Raji (cell line): ENCODE results near the gene BRD3.

Experiments
- POLR2A ChIP-seq: IDR thresholded peaks from 2 replicates; pipeline ENCODE4 v1.6.1; 2011; ENCODE audit warnings: low read depth, low read length, control low read depth; ENCODE audit not compliant: insufficient read depth

Gene BRD3

DNA sequence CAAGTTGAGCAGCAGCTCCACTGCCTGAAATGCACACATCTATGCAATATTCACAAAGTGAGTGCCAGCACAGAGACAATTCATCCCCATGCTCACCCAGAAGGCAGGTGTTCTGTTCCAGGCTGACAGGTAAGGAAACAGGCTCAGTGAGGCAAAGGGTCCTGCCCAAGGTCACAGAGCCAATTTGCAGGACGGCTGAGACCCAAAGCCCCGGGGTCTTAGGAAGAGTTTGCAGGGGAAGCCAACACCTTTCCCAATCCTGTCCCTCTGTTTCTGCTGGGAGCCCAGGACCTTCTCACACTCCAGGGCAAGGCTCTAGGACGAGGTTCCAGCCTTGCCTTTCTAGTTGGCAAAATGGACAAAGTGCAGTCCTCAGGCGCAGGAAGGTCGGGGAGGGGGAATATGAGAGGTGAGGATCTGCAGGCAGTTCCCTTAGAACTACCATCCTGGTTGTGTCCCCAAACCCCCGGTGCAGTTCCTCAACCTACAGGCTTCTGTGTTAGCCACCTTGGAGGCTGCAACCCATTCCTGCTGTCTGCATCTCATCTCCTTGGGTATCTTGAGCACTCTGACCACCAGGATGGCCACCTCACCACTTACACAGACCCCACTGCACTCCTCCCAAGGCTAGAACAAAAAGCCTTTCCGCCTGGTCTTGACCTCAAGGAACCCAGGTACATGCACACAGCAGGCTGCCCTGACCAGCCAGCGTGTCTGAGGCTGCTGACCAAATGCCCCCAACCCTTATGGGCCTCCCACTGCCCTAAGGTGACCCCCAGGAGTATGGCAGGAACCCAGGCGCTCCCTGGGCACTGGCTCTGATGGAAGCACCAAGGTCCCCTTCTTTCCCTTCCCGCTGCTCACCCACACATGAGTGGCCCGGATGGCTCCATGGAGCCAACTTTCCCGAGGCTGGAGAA is 1.9 kb upstream of the BRD3 start:
- no peak for TF ChIP-seq POLR2A

DNA sequence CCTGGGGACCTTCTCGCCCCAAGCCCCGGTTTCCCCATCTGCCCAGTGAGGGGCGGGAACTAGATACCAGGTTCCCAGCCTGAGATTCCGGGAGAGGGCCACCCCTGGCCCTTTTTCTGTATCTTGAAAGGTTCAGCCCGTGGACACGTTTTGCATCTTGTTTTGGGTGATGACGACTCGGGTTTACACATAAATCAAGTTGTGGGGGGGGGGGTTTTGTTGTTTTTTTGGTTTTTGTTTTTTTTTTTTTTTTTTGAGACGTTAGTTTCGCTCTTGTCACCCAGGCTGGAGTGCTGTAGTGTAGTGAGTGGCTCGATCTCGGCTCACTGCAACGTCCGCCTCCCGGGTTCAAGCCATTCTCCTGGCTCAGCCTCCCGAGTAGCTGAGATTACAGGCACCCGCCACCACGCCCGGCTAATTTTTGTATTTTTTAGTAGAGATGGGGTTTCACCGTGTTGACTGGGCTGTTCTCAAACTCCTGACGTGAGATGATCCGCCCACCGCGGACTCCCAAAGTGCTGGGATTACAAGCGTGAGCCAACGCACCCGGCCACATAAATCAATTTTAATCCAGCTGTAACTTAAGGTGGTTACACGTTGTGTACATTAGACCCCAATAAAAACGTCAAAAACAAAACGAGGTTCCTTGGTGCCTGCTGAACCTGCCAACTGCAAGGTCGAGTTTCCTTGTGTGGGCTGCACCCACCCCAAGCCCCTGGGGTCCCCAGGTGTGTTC is 1.1 kb upstream of the BRD3 start:
- no peak for TF ChIP-seq POLR2A

DNA sequence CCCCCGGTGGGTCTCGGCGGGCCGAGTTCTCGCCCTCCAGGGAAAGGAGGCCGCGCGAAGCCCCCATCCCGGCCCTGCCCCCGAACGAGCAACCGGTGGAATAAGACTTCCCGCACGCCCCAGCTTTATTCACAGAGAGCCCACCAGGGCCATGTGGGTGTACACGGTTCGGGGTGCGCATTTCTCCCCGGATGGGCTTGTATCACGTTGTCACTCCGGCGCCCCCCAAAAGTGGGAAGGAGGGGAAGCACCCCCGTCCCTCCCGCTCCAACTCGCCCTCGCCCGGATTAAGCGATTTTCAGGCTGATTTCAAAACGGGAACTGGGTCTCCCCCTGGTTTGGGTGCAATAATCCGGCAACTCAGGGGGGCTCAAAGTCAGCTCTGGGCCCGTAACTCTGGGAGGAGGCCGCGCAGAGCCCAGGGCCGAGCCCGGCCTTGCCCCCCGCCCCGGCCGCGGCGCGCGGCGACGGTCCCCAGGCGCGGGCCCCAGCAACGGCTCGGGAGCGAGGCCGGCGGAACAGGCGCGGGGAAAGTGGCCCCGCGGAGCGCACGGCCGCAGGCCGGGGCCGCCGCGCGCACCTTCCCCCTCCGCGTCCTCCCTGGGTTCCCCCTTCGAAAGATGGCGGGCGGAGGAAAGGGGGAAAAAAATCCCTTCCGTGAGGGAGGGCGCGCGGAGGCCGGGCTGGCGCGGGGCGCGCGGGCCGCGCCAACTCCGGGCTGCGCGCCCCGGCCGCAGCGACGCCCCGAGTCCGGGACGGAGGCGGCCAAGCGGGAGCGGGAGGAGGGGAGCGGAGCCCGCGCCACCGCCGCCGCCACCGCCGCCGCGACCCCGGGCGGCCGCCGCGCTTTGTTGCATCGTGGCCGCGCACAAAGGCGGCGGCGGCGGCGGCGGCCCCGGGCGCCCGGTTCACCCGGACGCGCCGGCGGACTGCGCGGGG is 644 bp downstream of the BRD3 start:
- TF ChIP-seq POLR2A: peak; percentile 11; the same call in 1 of the 2 replicates

DNA sequence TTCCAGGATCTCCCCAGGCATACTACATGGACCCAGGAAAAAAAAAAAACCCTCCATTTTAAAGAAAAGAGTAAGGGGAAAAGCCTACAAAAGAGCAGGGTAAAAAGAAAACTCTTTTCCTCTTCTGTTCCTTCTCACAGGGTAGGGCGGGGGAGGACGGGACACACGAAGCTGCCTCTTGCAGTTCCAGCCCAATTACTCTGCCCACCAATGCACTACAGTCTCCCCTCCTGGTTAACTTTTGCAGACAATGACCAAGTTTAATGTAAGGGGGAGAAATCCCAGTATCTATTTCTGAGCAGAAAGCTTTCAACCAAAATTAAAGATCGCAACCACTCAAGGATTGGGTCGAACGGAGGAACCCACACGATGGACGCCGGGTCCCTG is 1.3 kb downstream of the BRD3 start:
- 0 out of 2 replicates have a peak, but pooled peaks have one; percentile 10 for TF ChIP-seq POLR2A

DNA sequence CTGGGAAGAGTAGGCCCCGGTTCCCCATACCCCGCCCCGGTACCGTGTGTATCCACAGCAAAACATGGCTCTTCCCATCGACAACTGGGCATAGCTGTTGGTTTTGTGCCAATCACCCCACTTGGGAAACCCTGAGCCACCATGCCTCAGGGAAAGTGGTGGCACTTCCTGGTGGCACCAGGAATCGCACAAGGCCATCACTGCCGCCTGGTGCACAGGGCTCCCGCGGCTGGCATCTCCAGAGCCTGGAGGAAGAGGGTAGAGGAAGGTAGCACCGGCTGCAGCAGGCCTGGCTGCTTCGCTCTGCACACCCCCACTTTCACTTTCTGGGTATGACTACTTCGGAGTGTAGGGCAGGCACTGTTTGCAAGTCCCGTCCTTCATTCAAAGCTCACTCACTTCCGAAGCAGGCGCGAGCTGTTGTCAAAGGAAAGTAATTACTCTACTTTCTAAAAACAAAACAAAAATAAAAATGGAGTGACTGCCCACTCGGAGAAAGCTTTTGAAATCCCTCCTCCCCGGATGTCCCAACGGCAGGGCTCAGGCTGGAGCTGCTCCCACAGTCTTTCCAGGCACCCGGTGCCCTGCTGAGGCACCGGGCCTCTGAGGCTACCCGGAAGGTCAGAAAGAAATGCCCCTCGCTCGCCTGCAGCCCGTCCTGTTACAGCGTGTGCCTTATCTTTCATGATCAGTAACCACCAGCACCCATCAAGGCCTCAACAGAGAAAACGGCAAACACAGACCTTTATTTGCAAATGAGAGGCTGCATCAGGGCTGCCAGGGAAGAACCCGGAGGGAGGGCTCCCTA is 2.0 kb downstream of the BRD3 start:
- peak; percentile 21; the same call in 1 of the 2 replicates for TF ChIP-seq POLR2A

DNA sequence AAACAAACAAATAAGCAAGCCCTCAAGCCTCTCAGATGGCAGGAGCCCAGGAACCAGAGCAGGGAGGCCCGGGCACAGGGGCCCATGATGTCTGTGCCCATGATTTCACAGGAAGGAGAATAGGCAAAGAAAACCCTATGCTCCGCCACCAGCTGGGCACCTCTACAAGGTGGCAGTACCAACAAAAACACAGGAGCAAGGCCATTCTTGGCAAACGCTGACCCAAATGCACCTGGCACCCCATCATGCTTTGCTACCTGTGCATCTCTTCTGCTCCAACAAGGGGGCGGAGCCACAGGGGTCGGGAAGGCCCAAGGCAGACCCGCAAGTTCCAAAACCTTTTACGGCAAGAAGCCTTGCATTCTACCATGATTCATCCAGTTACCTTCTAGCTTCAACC is 3.1 kb downstream of the BRD3 start:
- no peak for TF ChIP-seq POLR2A

DNA sequence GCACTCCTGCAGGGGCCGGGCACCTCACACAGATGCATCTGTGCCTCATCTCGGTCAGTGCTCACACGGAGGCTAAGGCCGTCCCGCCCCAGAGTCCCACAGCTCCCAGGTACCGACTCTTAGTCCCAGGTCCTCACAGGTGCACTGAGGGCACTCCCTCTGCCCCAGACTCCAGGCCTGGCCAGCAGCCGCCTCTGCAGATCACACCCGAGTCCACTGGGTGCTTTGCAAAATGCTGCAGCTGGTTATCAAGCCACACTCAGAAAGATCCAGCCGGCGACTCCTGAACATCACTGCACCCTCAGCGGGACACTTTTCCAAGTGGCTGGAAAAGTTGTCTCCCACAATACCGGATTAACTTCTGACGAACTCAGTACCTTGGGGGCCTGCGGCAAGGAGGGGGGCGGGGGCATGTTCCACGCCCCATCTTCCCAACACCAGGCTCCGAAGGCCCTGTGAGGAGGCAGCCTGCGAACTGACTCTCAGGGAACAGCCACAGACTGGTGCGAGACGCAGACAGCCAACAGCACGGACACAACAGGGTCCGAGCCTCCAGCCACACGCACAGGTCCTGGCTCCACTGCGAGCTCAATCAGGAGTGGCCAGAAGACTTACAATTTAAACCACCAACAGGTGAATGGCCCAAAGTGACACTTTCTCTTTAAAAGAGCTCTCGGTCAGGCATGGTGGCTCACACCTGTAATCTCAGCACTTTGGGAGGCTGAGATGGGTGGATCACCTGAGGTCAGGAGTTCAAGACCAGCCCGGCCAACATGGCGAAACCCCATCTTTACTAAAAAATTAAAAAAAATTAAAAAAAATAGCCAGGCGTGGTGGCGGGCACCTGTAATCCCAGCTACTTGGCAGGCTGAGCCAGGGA is 4.0 kb downstream of the BRD3 start:
- no peak for TF ChIP-seq POLR2A

DNA sequence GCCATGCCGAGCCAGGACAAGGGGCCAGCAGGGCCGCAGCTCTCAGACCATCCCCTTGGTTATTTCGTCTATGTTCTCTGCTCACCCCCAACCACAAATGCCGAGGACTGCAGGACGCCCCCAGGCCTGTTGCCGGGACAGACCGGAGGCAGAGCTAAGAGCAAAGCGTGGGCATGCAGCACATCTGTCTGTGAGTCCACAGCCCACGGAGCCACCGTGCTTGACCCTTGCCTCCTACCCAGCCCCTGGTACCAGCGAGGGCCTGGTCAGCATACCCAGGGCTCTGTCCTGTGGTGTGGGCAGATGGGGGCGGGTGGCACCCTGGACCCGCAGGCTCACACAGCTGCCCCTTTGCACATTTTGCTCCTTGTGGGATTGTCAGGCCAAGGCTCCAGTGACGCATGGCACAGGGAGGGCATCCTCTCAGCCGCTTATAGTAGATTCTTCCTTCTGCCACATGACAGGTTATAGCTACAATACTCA is 4.7 kb downstream of the BRD3 start:
- no peak for TF ChIP-seq POLR2A

DNA sequence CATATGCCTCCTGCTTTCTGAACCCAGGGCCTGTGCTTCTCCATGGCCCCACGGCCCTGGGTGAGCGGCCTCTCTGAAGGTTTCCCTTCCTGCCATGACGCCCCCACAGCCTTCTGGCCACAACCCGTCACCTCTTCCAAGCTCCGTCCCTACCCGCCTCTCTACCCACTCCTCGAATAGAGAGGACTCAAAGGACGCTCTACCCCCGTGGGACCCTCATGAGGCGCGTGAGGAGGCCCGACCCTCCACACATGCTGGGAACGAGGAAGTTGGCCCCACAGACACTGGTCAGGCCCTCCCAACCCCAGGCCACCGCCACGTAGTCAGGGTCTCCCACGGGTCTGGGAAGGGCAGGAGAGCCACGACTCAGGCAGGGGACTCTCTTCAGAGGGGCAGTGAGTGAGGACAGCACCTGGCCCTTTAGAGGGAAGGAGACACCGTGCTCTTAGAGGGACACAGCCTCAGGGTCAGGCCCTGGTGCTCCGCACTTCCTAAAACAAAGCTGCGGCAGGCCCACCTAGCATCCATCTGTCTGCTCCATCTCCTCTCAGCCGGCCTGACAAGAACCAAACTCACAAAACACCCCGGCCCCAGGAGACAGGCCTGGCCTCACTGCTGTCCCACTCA is 5.3 kb downstream of the BRD3 start:
- no peak for TF ChIP-seq POLR2A

DNA sequence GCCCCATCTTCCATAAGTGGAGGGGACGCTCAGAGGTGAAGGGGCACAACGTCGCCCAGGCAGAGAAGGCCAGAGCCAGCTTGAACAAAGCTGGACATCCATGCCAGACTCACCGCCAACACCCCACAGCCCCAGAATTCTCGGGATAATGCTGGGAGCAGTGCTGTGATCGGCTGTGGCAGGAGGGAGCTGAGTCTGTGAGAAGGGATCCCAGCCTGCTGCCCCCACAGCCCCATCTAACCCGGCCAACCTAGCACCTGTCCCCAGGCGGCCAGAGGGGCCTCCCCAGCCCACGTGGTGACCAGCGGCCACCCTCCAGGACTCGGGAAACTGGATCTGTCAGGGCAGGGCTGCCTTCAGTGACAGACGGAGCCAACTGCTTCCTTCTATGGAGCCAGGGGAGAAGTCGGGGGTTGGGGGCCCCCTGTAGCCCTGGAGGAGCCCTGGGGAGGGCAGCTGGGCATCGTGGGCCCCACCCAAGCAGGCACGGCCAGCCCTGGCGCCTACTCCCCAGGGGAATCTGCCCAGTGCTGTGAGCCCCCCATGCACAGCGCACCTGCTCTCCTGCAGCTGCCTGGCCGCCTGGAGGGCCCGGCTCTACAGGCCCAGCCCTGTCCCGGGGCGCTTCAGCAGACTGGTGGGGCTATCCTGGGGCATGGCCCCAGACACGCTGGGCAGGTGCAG is 6.0 kb downstream of the BRD3 start:
- no peak for TF ChIP-seq POLR2A

DNA sequence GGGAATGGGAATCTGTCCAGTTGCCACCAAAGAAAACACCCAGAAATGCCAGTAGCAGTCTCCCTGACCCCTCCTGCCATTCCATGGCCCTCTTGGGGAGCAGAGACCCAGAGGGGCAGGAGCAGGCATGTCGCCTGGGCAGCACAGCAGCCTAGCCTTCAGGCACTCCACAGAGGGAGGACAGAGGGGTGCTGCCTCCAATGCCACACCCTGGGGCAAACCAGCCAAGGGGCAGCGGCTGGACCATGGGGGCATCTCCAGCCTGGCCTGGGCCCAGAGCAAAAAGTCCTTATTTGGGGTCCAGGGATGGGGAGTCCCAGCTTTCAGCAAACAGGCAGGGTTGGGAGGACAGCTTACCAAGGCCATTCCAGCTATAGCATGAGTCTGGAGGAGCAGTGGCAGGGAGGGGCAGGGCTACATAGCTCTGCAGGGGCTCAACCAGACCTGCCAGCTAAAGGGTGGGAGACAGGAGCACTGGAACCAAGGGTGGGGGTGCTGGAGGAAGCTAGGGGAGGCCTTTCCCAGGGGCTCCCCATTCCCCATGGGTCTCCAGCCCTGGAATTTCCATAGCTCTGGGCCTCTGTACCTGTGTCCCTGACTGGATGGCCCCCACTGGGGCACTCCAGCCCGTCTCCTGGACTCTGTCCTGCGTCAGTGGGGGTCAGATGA is 6.7 kb downstream of the BRD3 start:
- TF ChIP-seq POLR2A: no peak

DNA sequence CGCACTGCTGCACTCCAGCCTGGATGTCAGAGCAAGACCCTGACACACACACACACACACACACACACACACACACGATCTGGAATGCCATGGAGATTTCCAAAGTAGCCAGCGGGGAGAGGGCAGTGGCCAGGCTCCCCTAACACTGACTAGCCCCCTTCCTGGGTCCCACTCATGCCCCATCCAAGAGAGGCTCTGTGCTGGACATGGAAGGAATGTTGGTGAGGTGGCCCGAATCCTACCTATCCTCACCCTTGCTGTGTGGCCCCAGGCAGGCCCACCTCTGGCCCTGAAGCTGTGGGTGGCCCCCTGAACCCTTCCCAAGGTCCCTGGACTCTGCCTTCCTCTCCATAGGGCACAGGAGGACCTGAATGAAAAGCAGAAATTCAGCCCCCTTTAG is 7.3 kb downstream of the BRD3 start:
- no peak for TF ChIP-seq POLR2A
